Right lobe of liver (tissue), 4 donors: ENCODE data around the gene CD9.

Experiments used
- CTCF ChIP-seq, 4 donors: fragments of 200-600 bp in 3 of 4; fragments of 450-650 bp in 1 of 4; IDR thresholded peaks; one replicate each; pipeline versions ENCODE4 v1.5.1 to v1.8.0; 2016 to 2022; ENCODE audit warnings: antibody characterized with exemption in 4 of 4, mild to moderate bottlenecking in 2 of 4
- POLR2A ChIP-seq: fragments of 450-650 bp; IDR thresholded peaks from one replicate; pipeline ENCODE4 v1.6.1; 2017; ENCODE audit warnings: antibody characterized with exemption, mild to moderate bottlenecking
- donor health status: DM: no; HTN: no; CAD: no.
- donor health status: DM: no; HTN: no; CAD: no.
- donor health status: DM: no; HTN: yes; CAD: no.

DNA sequence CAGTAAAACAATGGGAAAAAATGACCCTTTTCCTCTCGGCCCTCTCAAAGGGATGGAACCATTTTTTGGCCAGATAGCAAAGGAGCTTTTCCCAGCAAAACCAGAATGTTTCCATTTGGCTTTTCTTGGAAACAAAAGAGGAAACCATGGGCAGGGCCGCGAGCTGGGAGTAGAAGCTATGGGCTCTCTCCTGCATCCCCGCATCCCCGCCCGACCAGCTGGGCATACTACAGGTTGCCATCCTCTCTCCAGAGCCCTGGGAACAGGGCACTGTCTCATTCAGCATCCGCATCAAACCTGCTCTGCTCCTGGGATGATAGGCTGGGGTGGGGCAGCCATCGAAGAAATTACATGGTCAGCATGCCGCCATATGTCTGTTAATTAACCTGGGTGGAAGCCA is 20.9 kb downstream of the CD9 start:
- TF ChIP-seq POLR2A (no peak), CTCF (IDR thresholded peaks at IDR 0.05) (no peak)
